Measurements from ENCODE around the gene PIGR. TPM values are rescaled to one million over a fixed set of nuclear protein-coding genes. Genes with fewer than 3 reads are reported as not detected.

The PIGR gene
- total RNA-seq, 1 experiment from 2014 or later: 2.6 TPM

GRCh38 chr1:206902702-206903101 is 43.6 kb downstream of the PIGR start:
- no peaks in the 10 kb centered on the region for H3K9me3 ChIP-seq (ENCODE audit: control insufficient read depth in 1 of 2, insufficient read depth in 1 of 2, low read depth in 1 of 2, low read length in 2 of 2)
- no peak for TF ChIP-seq CTCF (IDR thresholded peaks at IDR 0.05 in 2 of 3, conservative IDR thresholded peaks at IDR 0.05 in 1 of 3; ENCODE audit: borderline replicate concordance in 1 of 3, insufficient read depth in 1 of 3, low read depth in 2 of 3, low read length in 2 of 3)
- no peak for TF ChIP-seq MAX (IDR thresholded peaks at IDR 0.05)
- TF ChIP-seq EZH2phosphoT487 (IDR thresholded peaks at IDR 0.05; ENCODE audit: borderline replicate concordance): no peak
- no peak for TF ChIP-seq SP1 (IDR thresholded peaks at IDR 0.05; ENCODE audit: low read depth)
- TF ChIP-seq FOSL1 (IDR thresholded peaks at IDR 0.05; ENCODE audit: low read depth): no peak
- no peak for TF ChIP-seq SRF (IDR thresholded peaks at IDR 0.05; ENCODE audit: low read depth)
- TF ChIP-seq ZNF274 (IDR thresholded peaks at IDR 0.05; ENCODE audit: low read depth, low read length): no peak
- no peak for TF ChIP-seq RAD21 (IDR thresholded peaks at IDR 0.05; ENCODE audit: low read depth)
- no peak for TF ChIP-seq POLR2A (IDR thresholded peaks at IDR 0.05; ENCODE audit: borderline replicate concordance, extremely low read depth, insufficient read depth, insufficient read length)
- no peak for TF ChIP-seq JUND (IDR thresholded peaks at IDR 0.05)
- no peak for TF ChIP-seq ELF1 (IDR thresholded peaks at IDR 0.05; ENCODE audit: borderline replicate concordance, low read depth)
- BruUV-seq (replicated peaks): no TSS peak
- ChIA-PET RAD21 (ENCODE audit: low non-redundant PET in 1 of 2, low total read pairs in 2 of 2, uncharacterized antibody in 2 of 2, unreplicated experiment in 2 of 2) (no interaction called here), POLR2A (no interaction called here), CTCF (interaction anchor here (1.7 kb wide), 1 partner anchor 10 kb away, joined by 5 read pairs; no protein-coding TSS in a partner anchor)
- no peak overlapping the region for H2AFZ ChIP-seq (ENCODE audit: low read depth, low read length, poor library complexity, severe bottlenecking)
- no peaks in the 10 kb centered on the region for H4K20me1 ChIP-seq (ENCODE audit: insufficient read depth)
- H3K9ac ChIP-seq (ENCODE audit: low read length): no peak overlapping the region
- no peaks in the 10 kb centered on the region for H3K79me2 ChIP-seq (ENCODE audit: insufficient read depth, low read length)
- ATAC-seq (no peak), DNase-seq (ENCODE audit: low read depth, low spot score) (no peak)
- H3K4me1 ChIP-seq (ENCODE audit: control insufficient read depth in 1 of 2, insufficient read depth in 2 of 2, low read length in 2 of 2): peaks cover 17 to 37% of the 10 kb centered on the region in 2 experiments
- no peaks in the 10 kb centered on the region for H3K9me2 ChIP-seq (ENCODE audit: insufficient read depth)
- H3K27ac ChIP-seq (ENCODE audit: low read depth, low read length): no peak overlapping the region
- H3K4me3 ChIP-seq (replicated peaks in 1 of 2; ENCODE audit: low read depth in 1 of 2, low read length in 2 of 2): no peak overlapping the region
- H3K27me3 ChIP-seq (ENCODE audit: insufficient read depth, low read length): no peaks in the 10 kb centered on the region
- no peaks in the 10 kb centered on the region for H3K36me3 ChIP-seq (ENCODE audit: control insufficient read depth in 1 of 2, insufficient read depth in 2 of 2, low read length in 2 of 2)
- H3K4me2 ChIP-seq (ENCODE audit: low read length): no peak overlapping the region
- intact Hi-C loops (cut with micrococcal nuclease): no loop called here

Measured in HCT116 (cell line).